Activated T-helper 1 cell treated with anti-CD3 and anti-CD28 coated beads, Interleukin-2, amount 50 U/mL, for 16 hours (primary cell): Measurements from ENCODE around the gene PLEKHG4.

Experiments used
- DNase-seq, 2 donors: peaks; one replicate each; pipeline ENCODE4 v3.0.0-alpha.2; 2020; ENCODE audit warnings: low read depth in 1 of 2, low spot score in 1 of 2

PLEKHG4 gene

GRCh38 chr16:67327743-67328142 lies 48.4 kb downstream of the PLEKHG4 start:
- DNase-seq = no peak

GRCh38 chr16:67329901-67330300 lies 50.6 kb downstream of the PLEKHG4 start:
- no peak for DNase-seq

- DNase-seq = no peak
Measured at GRCh38 chr16:67333315-67333714, 54.0 kb downstream of the PLEKHG4 start.

GRCh38 chr16:67336116-67336515 lies 56.8 kb downstream of the PLEKHG4 start:
- DNase-seq = no peak

GRCh38 chr16:67336648-67337047 lies 57.3 kb downstream of the PLEKHG4 start:
- DNase-seq = no peak
